Measurements from ENCODE around the gene USP25. TPM values are rescaled to one million over a fixed set of nuclear protein-coding genes. Genes with fewer than 3 reads are reported as not detected.

Gene USP25
- total RNA-seq, 2 experiments from 2014 or later = 34.1 to 34.6 TPM

- TF ChIP-seq CTCF (IDR thresholded peaks at IDR 0.05) = no peak
- Mint-ChIP-seq H3K4me1 (ENCODE audit: low read depth) (no peaks in the 10 kb centered on the region), H3K9me3 (peaks cover under 1% of the 10 kb centered on the region), H3K27me3 (no peaks in the 10 kb centered on the region), H3K4me3 (no peak overlapping the region), H3K27ac (peak overlapping the region; percentile 28), H3K36me3 (ENCODE audit: low read depth) (peaks cover 37% of the 10 kb centered on the region)
- ChIA-PET CTCF (no interaction called here), POLR2A (no interaction called here)
- ATAC-seq = no peak
- no peak for DNase-seq
- intact Hi-C loops (cut with micrococcal nuclease) = no loop called here
Observed at GRCh38 chr21:15875286-15875685, 145.5 kb downstream of the USP25 start.

- ATAC-seq (no peak), DNase-seq (no peak)
- Mint-ChIP-seq H3K4me1 (ENCODE audit: low read depth) (no peaks in the 10 kb centered on the region), H3K27ac (no peak overlapping the region), H3K36me3 (ENCODE audit: low read depth) (no peaks in the 10 kb centered on the region), H3K9me3 (no peaks in the 10 kb centered on the region), H3K4me3 (no peak overlapping the region), H3K27me3 (no peaks in the 10 kb centered on the region)
- CTCF ChIA-PET = no interaction called here
- POLR2A ChIA-PET = no interaction called here
- TF ChIP-seq CTCF (IDR thresholded peaks at IDR 0.05) = no peak
- intact Hi-C loops (cut with micrococcal nuclease) = no loop called here
Observed at GRCh38 chr21:15893902-15894301, 164.1 kb downstream of the USP25 start.

- Mint-ChIP-seq H3K9me3 (peaks cover 5% of the 10 kb centered on the region), H3K36me3 (ENCODE audit: low read depth) (no peaks in the 10 kb centered on the region), H3K27ac (no peak overlapping the region), H3K27me3 (no peaks in the 10 kb centered on the region), H3K4me1 (ENCODE audit: low read depth) (no peaks in the 10 kb centered on the region), H3K4me3 (no peak overlapping the region)
- ATAC-seq (no peak), DNase-seq (no peak)
- CTCF ChIA-PET = no interaction called here
- POLR2A ChIA-PET = no interaction called here
- TF ChIP-seq CTCF (IDR thresholded peaks at IDR 0.05) = no peak
- intact Hi-C loops (cut with micrococcal nuclease) = no loop called here
Observed at GRCh38 chr21:15894596-15894995, 164.8 kb downstream of the USP25 start.

GRCh38 chr21:15895142-15896106, 165.6 kb downstream of the USP25 start:
- no peak overlapping the region for H3K27ac Mint-ChIP-seq
- H3K4me3 Mint-ChIP-seq = no peak overlapping the region
- POLR2A ChIA-PET = no interaction called here
- CTCF ChIA-PET = interaction anchor here (1.0 kb wide), 1 partner anchor 435 kb away, joined by 3 read pairs; no protein-coding TSS in a partner anchor
- no peaks in the 10 kb centered on the region for H3K36me3 Mint-ChIP-seq (ENCODE audit: low read depth)
- H3K9me3 Mint-ChIP-seq = peaks cover 8% of the 10 kb centered on the region
- TF ChIP-seq CTCF (IDR thresholded peaks at IDR 0.05) = no peak
- ATAC-seq (no peak), DNase-seq (no peak)
- intact Hi-C loops (cut with micrococcal nuclease) = no loop called here
- no peaks in the 10 kb centered on the region for H3K4me1 Mint-ChIP-seq (ENCODE audit: low read depth)
- no peaks in the 10 kb centered on the region for H3K27me3 Mint-ChIP-seq

- POLR2A ChIA-PET = interaction anchor here (0.5 kb wide), 1 partner anchor 761 kb away, joined by 3 read pairs; no protein-coding TSS in a partner anchor
- DNase-seq = no peak
- Mint-ChIP-seq H3K36me3 (ENCODE audit: low read depth) (no peaks in the 10 kb centered on the region), H3K4me3 (no peak overlapping the region), H3K9me3 (peaks cover 14% of the 10 kb centered on the region), H3K4me1 (ENCODE audit: low read depth) (no peaks in the 10 kb centered on the region), H3K27ac (no peak overlapping the region), H3K27me3 (no peaks in the 10 kb centered on the region)
- no peak for ATAC-seq
- TF ChIP-seq CTCF (IDR thresholded peaks at IDR 0.05) = no peak
- CTCF ChIA-PET = interaction anchor here (1.0 kb wide), 1 partner anchor 434 kb away, joined by 3 read pairs; no protein-coding TSS in a partner anchor
- intact Hi-C loops (cut with micrococcal nuclease) = no loop called here
Observed at GRCh38 chr21:15896501-15896900, 166.7 kb downstream of the USP25 start.

Measured in activated CD8-positive, alpha-beta T cell treated with anti-CD3 and anti-CD28 coated beads for 36 hours (primary cell).